HepG2 (cell line): Measurements from ENCODE around the gene C22orf42. TPM values are rescaled to one million over a fixed set of nuclear protein-coding genes. Genes with fewer than 3 reads are reported as not detected.

Experiments used
- ATAC-seq: fragments of 200-7000 bp; cut with Tn5 transposase; 3 replicates; pipeline ENCODE4 v1.9.1; 2020; ENCODE audit warnings: mild to moderate bottlenecking, moderate library complexity
- BruUV-seq: library from RNA; stranded (reverse); fragments of 400-500 nt; replicated peaks from 2 replicates; lab custom pipeline; 2021; lab: Mats Ljungman, UMichigan
- CTCF ChIA-PET: fragments of 300-600 bp; formaldehyde crosslinking; extraction: SDS; loops from one replicate; lab custom pipeline; 2021; ENCODE audit warnings: low total read pairs, inconsistent platforms, low intra/inter-chr PET ratio; lab: Yijun Ruan, JAX
- POLR2A ChIA-PET: fragments of 350-600 bp; sonication (Branson Sonifier 250); formaldehyde crosslinking; loops from one replicate; lab custom pipeline; 2020; ENCODE audit warnings: antibody characterized with exemption, inconsistent platforms; lab: Yijun Ruan, JAX
- DNase-seq: peaks from one replicate; pipeline ENCODE4 v3.0.0-alpha.2; 2015; ENCODE audit warnings: low spot score
- FAIRE-seq: peaks from 3 replicates; lab custom pipeline; 2011; peaks lifted over from hg19 to GRCh38; lab: Jason Lieb, UNC
- H2AFZ ChIP-seq: one replicate; pipeline ENCODE4 v1.6.1; 2011; ENCODE audit warnings: low read length, inconsistent platforms
- H3K27ac ChIP-seq: fragments of 300-600 bp; 3 replicates; pipeline ENCODE4 v1.8.0; 2011; ENCODE audit warnings: mixed run types, mild to moderate bottlenecking, mixed read lengths, low read length, inconsistent platforms; ENCODE audit not compliant: insufficient read depth; ENCODE audit errors: extremely low read length
- H3K27me3 ChIP-seq, 2 experiments: fragments of 200-600 bp in 1 of 2; 2 replicates in 1 of 2; 3 replicates in 1 of 2; pipeline versions ENCODE4 v1.6.0 to v1.8.0; 2011; ENCODE audit warnings: low read length in 2 of 2, mild to moderate bottlenecking in 2 of 2, moderate library complexity in 2 of 2, inconsistent platforms in 1 of 2; ENCODE audit not compliant: insufficient read depth in 2 of 2, control insufficient read depth in 1 of 2
- H3K36me3 ChIP-seq, 2 experiments: fragments of 200-600 bp in 1 of 2; replicated peaks in 1 of 2; 2 replicates in 1 of 2; 3 replicates in 1 of 2; pipeline versions ENCODE4 v1.5.1 to v1.8.0; 2011; ENCODE audit warnings: low read length in 2 of 2, inconsistent platforms in 1 of 2; ENCODE audit not compliant: insufficient read depth in 2 of 2, control insufficient read depth in 1 of 2
- H3K4me1 ChIP-seq: 2 replicates; pipeline ENCODE4 v1.5.1; 2012; ENCODE audit warnings: low read length, inconsistent platforms; ENCODE audit not compliant: insufficient read depth
- H3K4me2 ChIP-seq: 2 replicates; pipeline ENCODE4 v1.6.0; 2011; ENCODE audit warnings: low read depth, low read length, inconsistent platforms
- H3K4me3 ChIP-seq, 3 experiments: fragments of 200-600 bp in 1 of 3; sonication (generic), shearing (Covaris generic) in 1 of 3; replicated peaks in 1 of 3; 2 replicates each; pipeline ENCODE4 v1.5.1; 2011 to 2016; ENCODE audit warnings: low read length in 3 of 3, inconsistent platforms in 2 of 3, low read depth in 2 of 3, mild to moderate bottlenecking in 2 of 3, control low read depth in 1 of 3, mixed read lengths in 1 of 3; ENCODE audit not compliant: insufficient read depth in 1 of 3
- H3K79me2 ChIP-seq: one replicate; pipeline ENCODE4 v1.6.1; 2011; ENCODE audit warnings: low read length, inconsistent platforms; ENCODE audit not compliant: insufficient read depth
- H3K9ac ChIP-seq: 2 replicates; pipeline ENCODE4 v1.6.0; 2011; ENCODE audit warnings: mild to moderate bottlenecking, low read depth, low read length, inconsistent platforms; ENCODE audit not compliant: insufficient read depth
- H3K9me3 ChIP-seq: 2 replicates; pipeline ENCODE4 v1.5.1; 2012; ENCODE audit warnings: mild to moderate bottlenecking, low read length
- H4K20me1 ChIP-seq: 2 replicates; pipeline ENCODE4 v1.6.0; 2011; ENCODE audit warnings: inconsistent platforms, mild to moderate bottlenecking, low read length, moderate library complexity; ENCODE audit not compliant: insufficient read depth
- AFF4 ChIP-seq: sonication (generic); formaldehyde crosslinking; IDR thresholded peaks from 2 replicates; pipeline ENCODE4 v1.4.0; 2020; ENCODE audit warnings: missing genetic modification reagents
- CBX5 ChIP-seq: sonication (generic); formaldehyde crosslinking; IDR thresholded peaks from 2 replicates; pipeline ENCODE4 v1.4.0; 2020; ENCODE audit warnings: missing genetic modification reagents, borderline replicate concordance
- DMTF1 ChIP-seq: sonication (generic); formaldehyde crosslinking; IDR thresholded peaks from 2 replicates; pipeline ENCODE4 v1.4.0; 2020; ENCODE audit warnings: mild to moderate bottlenecking, missing genetic modification reagents
- FOXO1 ChIP-seq: sonication (generic); formaldehyde crosslinking; IDR thresholded peaks from 2 replicates; pipeline ENCODE4 v1.4.0; 2020; ENCODE audit warnings: missing genetic modification reagents
- HDAC1 ChIP-seq: sonication (generic); formaldehyde crosslinking; IDR thresholded peaks from 2 replicates; pipeline ENCODE4 v1.5.1; 2020; ENCODE audit warnings: mild to moderate bottlenecking, missing genetic modification reagents
- JUN ChIP-seq: sonication (generic); formaldehyde crosslinking; IDR thresholded peaks from 2 replicates; pipeline ENCODE4 v1.4.0; 2020; ENCODE audit warnings: mild to moderate bottlenecking, missing genetic modification reagents
- RXRA ChIP-seq: sonication (generic); formaldehyde crosslinking; IDR thresholded peaks from 2 replicates; pipeline ENCODE4 v1.5.1; 2020; ENCODE audit warnings: missing genetic modification reagents
- SAFB2 ChIP-seq: sonication (generic); formaldehyde crosslinking; IDR thresholded peaks from 2 replicates; pipeline ENCODE4 v1.5.1; 2020; ENCODE audit warnings: missing genetic modification reagents, low read depth, mild to moderate bottlenecking, borderline replicate concordance
- ZNF10 ChIP-seq: sonication (generic); formaldehyde crosslinking; IDR thresholded peaks from 2 replicates; pipeline ENCODE4 v1.4.0; 2020; ENCODE audit warnings: mild to moderate bottlenecking, low read depth, missing genetic modification reagents, borderline replicate concordance
- ZNF232 ChIP-seq: sonication (generic); formaldehyde crosslinking; IDR thresholded peaks from 2 replicates; pipeline ENCODE4 v1.4.0; 2020; ENCODE audit warnings: missing genetic modification reagents, borderline replicate concordance
- ZNF619 ChIP-seq: sonication (generic); formaldehyde crosslinking; IDR thresholded peaks from 2 replicates; pipeline ENCODE4 v1.4.0; 2020; ENCODE audit warnings: mild to moderate bottlenecking, missing genetic modification reagents
- ZNF761 ChIP-seq: sonication (generic); formaldehyde crosslinking; conservative IDR thresholded peaks from 2 replicates; pipeline ENCODE4 v1.4.0; 2020; ENCODE audit warnings: mild to moderate bottlenecking, missing genetic modification reagents
- WGBS: methylation state at CpG from one replicate; pipeline ENCODE4 v1.1.6; 2017; ENCODE audit warnings: low lambda C conversion rate; 5-methylcytosine and 5-hydroxymethylcytosine counted together
- in situ Hi-C: cut with HindIII; loops from 2 replicates; pipeline ENCODE4 v1.10.0; 2017; ENCODE audit warnings: low pct_unique_long_range_greater_than_20kb; ENCODE audit not compliant: extremely low pct_ligation_motif_present
- intact Hi-C: fragments of 100-400 bp; cut with micrococcal nuclease; formaldehyde crosslinking; loops from one replicate; pipeline ENCODE4 v1.10.0; 2022; ENCODE audit not compliant: unreplicated experiment
- polyA plus RNA-seq, 8 experiments: library from polyadenylated mRNA; depleted of rRNA in 3 of 8; stranded (reverse) in 7 of 8; unstranded in 1 of 8; fragments of >200 nt; fragmentation: Illumina TruSeq in 4 of 8; extraction: Trizol in 4 of 8; gene quantifications; 2 replicates each; pipeline versions ENCODE4 v1.2.1 to v1.2.3, GENCODE V29; 2011 to 2016; ENCODE audit warnings: low read depth in 4 of 8, missing spikeins in 1 of 8, mixed read lengths in 1 of 8; ENCODE audit not compliant: insufficient read depth in 1 of 8
- total RNA-seq, 5 experiments: library from RNA; depleted of rRNA; stranded (reverse); fragments of >200 nt; fragmentation: Illumina TruSeq; extraction: Trizol; gene quantifications; 2 replicates each; pipeline ENCODE4 v1.2.3, GENCODE V29; 2016; ENCODE audit warnings: low read depth in 1 of 5

The C22orf42 gene
- total and polyA plus RNA-seq, 2 of the 13 experiments (the other 11 are each of a cell fraction or from before 2014, with no cell fraction given) = not detected

- TF ChIP-seq JUN (CRISPR knock-in tag) (no peak), ZNF10 (CRISPR knock-in tag) (no peak), ZNF761 (CRISPR knock-in tag) (no peak)
These were observed 31.2 kb downstream of the C22orf42 start (continued) for GRCh38 chr22:32127904-32128303.

GRCh38 chr22:32123657-32124056, 35.4 kb downstream of the C22orf42 start:
- Histone ChIP-seq H3K4me3 (no peak overlapping the region), H3K4me1 (no peaks in the 10 kb centered on the region), H2AFZ (no peak overlapping the region), H3K27ac (no peak overlapping the region), H4K20me1 (no peaks in the 10 kb centered on the region), H3K79me2 (no peaks in the 10 kb centered on the region), H3K27me3 (peaks cover 0 to 1% of the 10 kb centered on the region in 2 experiments; a peak in 1 of 5 replicates), H3K36me3 (no peaks in the 10 kb centered on the region), H3K4me2 (no peak overlapping the region), H3K9ac (no peak overlapping the region), H3K9me3 (no peaks in the 10 kb centered on the region)
- DNase-seq = no peak
- POLR2A ChIA-PET = no interaction called here
- ATAC-seq = peak; percentile 40; the same call in 1 of the 3 replicates
- 16% methylated on average over 9 of the region's 10 CpGs for WGBS
- TF ChIP-seq CBX5 (no peak), HDAC1 (no peak), RXRA (CRISPR knock-in tag) (no peak)
- in situ Hi-C loops (no loop called here), intact Hi-C loops (no loop called here)
- CTCF ChIA-PET = no interaction called here
- no TSS peak for BruUV-seq
- no peak for FAIRE-seq

- Histone ChIP-seq H3K9me3 (no peaks in the 10 kb centered on the region), H3K4me2 (no peak overlapping the region), H3K36me3 (no peaks in the 10 kb centered on the region), H3K4me3 (no peak overlapping the region), H3K79me2 (no peaks in the 10 kb centered on the region), H3K27ac (no peak overlapping the region), H3K4me1 (no peaks in the 10 kb centered on the region), H2AFZ (no peak overlapping the region), H3K9ac (no peak overlapping the region), H4K20me1 (no peaks in the 10 kb centered on the region), H3K27me3 (peaks cover 0 to 1% of the 10 kb centered on the region in 2 experiments; a peak in 1 of 5 replicates)
- ATAC-seq (no peak), DNase-seq (no peak), FAIRE-seq (no peak)
- ChIA-PET CTCF (no interaction called here), POLR2A (no interaction called here)
- WGBS = 60% methylated on average over 1 of the region's 15 CpGs
- BruUV-seq = no TSS peak
- in situ Hi-C loops = no loop called here
- intact Hi-C loops = no loop called here
- no peak for TF ChIP-seq ZNF232 (CRISPR knock-in tag)
- TF ChIP-seq DMTF1 (CRISPR knock-in tag) = no peak
- TF ChIP-seq SAFB2 = no peak
- TF ChIP-seq FOXO1 (CRISPR knock-in tag) = no peak
- no peak for TF ChIP-seq ZNF619 (CRISPR knock-in tag)
- TF ChIP-seq AFF4 (CRISPR knock-in tag) = no peak
These were observed 36.2 kb downstream of the C22orf42 start for GRCh38 chr22:32122899-32123298.
